CD4-positive, alpha-beta T cell treated with Interleukin-2 at 100 ng/mL for 4 hours (primary cell): ENCODE measurements around the gene CCDC194.
"Not testable (repeated sequence)": the region's sequence is repeated elsewhere in the genome, so short reads cannot be mapped to it uniquely, and the experiment has no call there.

Experiments used
- DNase-seq: peaks from one replicate; pipeline ENCODE4 v3.0.0-alpha.2; 2020; ENCODE audit warnings: low spot score

Gene CCDC194

GRCh38 chr19:17376935-17377600 lies 16.9 kb downstream of the CCDC194 start, which contains the start of gene PLVAP:
Gene PLVAP (minus strand): TSS chr19:17377342. CDS start chr19:17377288, 54 bp downstream.
- DNase-seq: no peak

GRCh38 chr19:17370026-17370587 lies 23.9 kb downstream of the CCDC194 start:
- DNase-seq: no peak

DNA sequence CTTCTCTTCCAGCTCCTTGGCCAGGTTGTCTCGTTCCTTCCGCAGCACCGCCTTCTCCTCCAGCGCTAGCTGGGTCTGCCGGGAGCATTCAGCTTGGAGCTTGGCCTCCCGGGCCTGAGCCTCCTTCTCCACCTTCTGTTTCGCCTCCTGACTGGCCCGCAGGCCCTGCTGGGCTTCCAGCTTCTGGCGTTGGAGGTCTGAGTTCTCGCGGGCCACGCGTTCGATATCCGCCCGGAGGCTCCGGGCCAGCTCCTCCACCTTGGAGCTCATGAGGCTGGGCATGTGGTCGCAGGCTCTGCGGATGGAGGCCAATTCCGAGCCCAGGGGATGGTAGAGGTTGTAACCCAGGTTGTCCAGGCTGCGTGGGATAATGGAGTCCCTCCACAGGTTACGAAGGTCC lies 28.6 kb downstream of the CCDC194 start:
- DNase-seq: no peak

- DNase-seq: not testable (repeated sequence)
Observed at GRCh38 chr19:17363852-17364605, 30.0 kb downstream of the CCDC194 start.

GRCh38 chr19:17359905-17360800 lies 33.8 kb downstream of the CCDC194 start:
- DNase-seq: no peak

GRCh38 chr19:17358395-17358794 lies 35.6 kb downstream of the CCDC194 start:
- no peak for DNase-seq

DNA sequence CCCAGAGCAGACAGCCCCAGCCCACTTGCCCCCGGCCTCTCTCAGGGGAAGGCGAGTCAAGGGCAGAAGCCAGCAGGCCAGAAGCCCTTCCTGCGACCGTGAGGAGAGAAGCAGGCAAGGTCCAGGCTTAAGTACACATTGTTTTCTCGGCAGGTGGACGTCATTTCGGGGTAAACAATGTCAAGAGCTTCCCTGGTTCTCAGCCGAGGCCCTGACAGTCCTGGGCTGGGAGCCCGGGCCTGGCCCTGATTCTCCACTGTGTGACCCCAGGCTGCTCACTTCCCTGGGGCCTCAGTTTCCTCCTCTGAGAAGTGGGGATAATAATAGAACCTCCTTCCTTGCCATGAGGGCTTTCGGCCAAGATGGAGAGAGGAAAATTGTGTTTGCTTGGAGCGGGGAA lies 36.3 kb downstream of the CCDC194 start:
- DNase-seq: no peak

GRCh38 chr19:17357078-17357666 lies 36.8 kb downstream of the CCDC194 start:
- no peak for DNase-seq

DNA sequence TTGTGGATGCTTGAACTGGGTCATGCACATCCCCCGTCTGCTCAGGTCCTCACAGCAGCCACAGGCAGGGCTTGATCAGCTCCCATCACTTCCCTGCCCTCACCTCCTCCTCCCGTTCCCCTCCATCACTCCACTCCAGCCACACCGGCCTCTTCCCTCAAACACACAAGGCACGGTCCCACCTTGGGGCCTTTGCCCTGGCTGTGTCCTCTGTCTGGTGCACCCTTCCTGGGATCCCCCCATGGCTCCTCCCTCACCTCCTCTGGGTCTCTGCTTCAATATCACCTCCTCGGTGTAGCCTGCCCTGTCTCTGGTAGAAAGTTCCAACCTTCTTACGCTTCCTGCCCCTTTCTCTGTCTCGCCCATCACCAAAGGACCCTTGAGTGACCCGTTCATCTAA lies 40.6 kb downstream of the CCDC194 start:
- no peak for DNase-seq

DNA sequence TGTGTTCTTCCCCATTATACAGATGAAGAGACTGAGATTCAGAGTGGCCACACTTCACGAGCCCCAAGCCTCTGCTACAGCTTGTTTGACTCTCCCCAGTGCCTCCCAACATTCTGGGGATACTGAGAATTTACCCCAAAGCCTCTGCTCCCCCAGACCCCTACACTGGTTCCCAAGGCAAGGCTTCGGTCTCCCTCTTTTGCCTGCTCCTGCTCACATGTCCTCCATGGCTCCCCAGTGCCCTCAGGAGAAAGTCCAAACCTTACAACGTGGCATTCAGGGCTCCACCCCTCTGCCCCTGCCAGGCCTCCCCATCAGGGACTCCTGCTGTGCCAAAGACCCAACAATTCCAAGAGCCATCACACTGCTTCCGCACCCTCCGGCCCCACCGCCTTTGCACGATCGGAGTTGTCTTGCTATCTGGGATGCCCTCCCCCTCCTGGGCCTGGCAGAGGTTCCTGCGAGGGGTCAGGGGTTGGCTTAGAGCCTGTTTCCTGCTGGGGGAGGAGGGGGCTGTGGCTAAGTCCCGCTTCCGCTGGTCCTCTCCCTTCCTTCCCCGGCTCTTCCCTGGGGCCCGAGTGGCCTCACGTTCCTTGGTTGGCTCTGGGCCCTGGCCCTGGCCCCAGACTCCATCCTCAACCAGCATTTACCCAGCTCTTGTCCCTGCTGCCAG lies 41.3 kb downstream of the CCDC194 start:
- DNase-seq: no peak

GRCh38 chr19:17351815-17352435 lies 42.1 kb downstream of the CCDC194 start:
- no peak for DNase-seq

- DNase-seq: no peak
Observed at GRCh38 chr19:17348700-17349099, 45.3 kb downstream of the CCDC194 start.

DNA sequence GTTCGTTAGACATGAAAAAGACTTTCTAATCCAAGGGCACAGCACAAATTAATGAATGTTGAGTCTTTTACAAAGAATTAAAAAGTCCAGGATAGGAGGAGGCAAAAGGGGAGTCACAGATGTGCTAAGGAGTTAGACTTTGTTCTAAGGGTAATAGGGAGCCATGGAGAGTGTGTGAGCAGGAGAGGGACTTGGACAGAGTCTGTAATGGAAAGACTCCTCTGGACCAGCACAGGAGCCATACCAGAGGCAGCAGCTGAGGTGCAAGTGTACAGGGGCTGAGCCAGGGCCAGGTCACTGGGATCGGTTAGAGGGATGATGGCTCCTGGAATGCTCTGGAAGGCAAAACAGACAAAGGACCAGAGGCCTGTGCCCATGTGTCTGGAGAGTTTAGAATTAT lies 46.1 kb downstream of the CCDC194 start:
- no peak for DNase-seq

DNA sequence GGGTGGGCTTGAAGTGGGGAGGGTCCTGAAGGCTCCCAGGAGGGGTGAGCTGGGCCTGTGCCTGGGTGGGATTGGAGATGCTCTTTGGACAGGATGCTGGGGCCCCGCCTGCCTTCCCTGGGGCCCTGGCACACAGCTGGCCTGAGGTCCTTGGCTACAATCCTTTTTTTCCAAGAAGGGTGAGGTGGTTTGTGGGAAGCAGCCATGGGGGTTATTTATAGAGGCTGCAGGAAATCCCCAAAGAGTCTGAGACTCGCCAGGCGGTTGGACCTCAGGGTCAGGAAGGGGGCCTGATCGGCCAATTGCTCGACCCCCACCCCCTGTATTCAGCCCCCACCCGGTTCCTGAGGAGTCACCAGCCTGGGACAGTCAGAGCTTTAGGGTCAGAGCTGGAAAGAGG lies 46.6 kb downstream of the CCDC194 start:
- DNase-seq: no peak

GRCh38 chr19:17346109-17346671 lies 47.8 kb downstream of the CCDC194 start:
- peak; percentile 77 for DNase-seq

DNA sequence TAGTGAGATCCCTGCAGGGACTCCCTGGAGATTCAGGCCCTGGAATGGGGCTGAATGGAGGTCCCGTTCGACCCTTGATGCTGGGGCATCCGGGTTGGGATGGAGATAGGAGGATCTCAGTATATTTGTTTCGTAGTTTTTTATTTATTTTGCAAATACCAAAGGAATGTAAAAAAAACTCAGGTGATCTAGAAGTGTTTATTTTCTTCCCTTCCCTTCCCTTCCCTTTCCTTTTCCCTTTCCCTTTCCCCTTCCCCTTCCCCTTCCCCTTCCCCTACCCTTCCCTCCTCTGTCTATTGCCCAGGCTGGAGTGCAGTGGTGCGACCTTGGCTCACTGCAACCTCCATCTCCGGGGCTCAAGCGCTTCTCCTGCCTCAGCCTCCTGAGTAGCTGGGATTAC lies 52.2 kb downstream of the CCDC194 start:
- no peak for DNase-seq

DNA sequence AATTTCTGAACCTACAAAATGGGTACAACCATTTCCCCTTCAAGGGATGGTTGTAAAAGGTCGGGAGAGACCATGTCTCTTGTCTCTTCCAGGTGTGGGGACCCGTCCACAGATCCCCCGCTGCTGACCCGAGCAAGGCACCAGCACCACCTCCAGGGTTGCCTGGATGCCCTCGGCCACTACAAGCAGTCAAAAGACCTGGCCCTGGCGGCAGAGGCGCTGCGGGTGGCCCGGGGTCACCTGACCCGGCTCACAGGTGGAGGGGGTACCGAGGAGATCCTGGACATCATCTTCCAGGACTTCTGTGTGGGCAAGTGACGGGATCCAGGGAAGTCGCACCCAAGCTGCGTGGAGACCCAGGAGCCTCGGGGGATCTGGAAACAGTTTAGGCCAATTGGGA lies 52.6 kb downstream of the CCDC194 start:
- DNase-seq: no peak

GRCh38 chr19:17340871-17341357 lies 53.1 kb downstream of the CCDC194 start:
- no peak for DNase-seq
